ENCODE results near the gene RPL6.
A peak's percentile ranks its signal among the peaks of the same experiment; 100 is the strongest.
"Not testable (repeated sequence)": the region's sequence is repeated elsewhere in the genome, so short reads cannot be mapped to it uniquely, and the experiment has no call there.

RPL6 gene

DNA sequence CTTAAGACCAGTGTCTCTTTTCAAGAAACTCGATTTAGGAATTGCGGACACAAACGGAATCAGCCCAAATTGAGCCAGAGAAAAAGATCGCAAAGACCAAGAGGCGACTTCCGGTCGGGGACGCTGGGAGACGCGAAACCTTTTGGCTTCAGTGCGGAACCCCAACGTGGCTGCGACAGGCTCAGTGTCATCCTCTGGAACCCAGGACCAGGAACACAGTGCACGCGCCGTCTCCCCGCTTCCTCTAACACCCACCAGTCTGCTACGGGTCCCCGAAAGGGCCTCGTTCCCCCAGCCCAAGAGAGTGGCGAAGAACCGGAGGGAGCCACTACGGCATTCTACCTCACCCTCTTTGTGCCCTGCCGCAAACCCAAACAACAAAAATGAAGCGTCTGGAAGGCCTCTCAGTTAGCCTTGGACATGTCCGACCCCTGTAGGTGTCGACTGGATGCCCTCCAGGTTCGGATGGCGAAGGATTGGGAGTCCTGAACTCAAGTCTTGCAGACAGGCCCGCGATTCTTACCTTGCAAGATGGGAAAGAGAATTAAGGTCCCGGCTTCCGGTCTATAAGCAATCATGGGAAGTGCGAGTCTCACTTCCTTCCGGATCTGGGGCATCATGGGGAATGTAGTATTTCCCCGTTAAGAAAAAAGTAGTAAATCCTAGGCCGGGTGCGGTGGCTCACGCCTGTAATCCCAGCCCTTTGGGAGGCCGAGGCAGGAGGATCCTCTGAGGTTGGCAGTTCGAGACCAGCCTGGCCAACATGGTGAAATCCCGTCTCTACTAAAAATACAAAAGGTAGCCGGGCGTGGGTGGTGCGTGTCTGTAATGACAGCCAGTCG is at the start of gene RPL6:
RPL6 (minus strand) TSS at position 542 of the 842 bp plus-strand sequence. CDS start 949 bp downstream, outside the sequence.
- peak; percentile 93 for DNase-seq (ENCODE audit: low read depth)
- TF ChIP-seq, protein P1, sequence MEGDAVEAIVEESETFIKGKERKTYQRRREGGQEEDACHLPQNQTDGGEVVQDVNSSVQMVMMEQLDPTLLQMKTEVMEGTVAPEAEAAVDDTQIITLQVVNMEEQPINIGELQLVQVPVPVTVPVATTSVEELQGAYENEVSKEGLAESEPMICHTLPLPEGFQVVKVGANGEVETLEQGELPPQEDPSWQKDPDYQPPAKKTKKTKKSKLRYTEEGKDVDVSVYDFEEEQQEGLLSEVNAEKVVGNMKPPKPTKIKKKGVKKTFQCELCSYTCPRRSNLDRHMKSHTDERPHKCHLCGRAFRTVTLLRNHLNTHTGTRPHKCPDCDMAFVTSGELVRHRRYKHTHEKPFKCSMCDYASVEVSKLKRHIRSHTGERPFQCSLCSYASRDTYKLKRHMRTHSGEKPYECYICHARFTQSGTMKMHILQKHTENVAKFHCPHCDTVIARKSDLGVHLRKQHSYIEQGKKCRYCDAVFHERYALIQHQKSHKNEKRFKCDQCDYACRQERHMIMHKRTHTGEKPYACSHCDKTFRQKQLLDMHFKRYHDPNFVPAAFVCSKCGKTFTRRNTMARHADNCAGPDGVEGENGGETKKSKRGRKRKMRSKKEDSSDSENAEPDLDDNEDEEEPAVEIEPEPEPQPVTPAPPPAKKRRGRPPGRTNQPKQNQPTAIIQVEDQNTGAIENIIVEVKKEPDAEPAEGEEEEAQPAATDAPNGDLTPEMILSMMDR (conservative IDR thresholded peaks at IDR 0.05; ENCODE audit: low read length), result no peak
- H3K4me3 ChIP-seq (ENCODE audit: low read length), result peak within 1 kb of the TSS; percentile 79

DNA sequence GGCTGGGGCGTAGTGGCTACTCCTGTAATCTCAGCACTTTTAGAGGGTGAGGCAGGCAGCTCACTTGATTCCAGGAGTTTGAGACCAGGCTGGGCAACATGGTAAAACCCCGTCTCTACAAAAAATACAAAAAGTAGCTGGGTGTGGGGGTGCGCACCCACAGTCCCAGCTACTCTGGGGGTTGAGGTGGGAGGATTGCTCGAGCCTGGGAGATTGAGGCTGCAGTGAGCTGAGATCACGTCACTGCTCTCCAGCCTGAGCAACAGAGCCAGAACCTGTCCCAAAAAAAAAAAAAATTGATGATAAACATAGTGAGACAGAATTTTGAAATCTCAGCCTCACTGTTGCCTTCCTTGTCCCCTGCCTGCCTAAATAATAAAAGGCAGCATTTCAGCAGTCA is 49.3 kb upstream of the RPL6 start:
- H3K4me3 ChIP-seq (ENCODE audit: low read length), result no peak overlapping the region
- DNase-seq (ENCODE audit: low read depth), result no peak
- TF ChIP-seq, protein P1 (conservative IDR thresholded peaks at IDR 0.05; ENCODE audit: low read length), result no peak

DNA sequence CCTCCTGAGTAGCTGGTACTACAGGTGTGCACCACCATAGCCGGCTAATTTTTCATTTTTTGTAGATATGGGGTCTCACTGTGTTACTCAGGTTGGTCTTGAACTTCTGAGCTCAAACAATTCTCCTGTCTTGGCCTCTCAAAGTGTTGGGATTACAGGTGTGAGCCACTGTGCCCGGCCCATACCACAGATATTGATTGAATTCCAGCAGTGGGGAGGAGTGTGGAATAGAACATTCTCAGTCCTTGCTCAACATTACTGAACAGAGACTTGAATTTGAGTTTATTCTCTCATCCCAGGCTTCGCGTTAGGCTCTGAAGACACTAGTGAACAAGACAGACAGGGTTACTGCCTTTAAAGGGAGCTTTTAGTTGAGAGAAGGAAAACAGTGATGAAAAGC is 48.9 kb upstream of the RPL6 start:
- no peak overlapping the region for H3K4me3 ChIP-seq (ENCODE audit: low read length)
- TF ChIP-seq, protein P1 (conservative IDR thresholded peaks at IDR 0.05; ENCODE audit: low read length), result no peak
- DNase-seq (ENCODE audit: low read depth), result no peak

DNA sequence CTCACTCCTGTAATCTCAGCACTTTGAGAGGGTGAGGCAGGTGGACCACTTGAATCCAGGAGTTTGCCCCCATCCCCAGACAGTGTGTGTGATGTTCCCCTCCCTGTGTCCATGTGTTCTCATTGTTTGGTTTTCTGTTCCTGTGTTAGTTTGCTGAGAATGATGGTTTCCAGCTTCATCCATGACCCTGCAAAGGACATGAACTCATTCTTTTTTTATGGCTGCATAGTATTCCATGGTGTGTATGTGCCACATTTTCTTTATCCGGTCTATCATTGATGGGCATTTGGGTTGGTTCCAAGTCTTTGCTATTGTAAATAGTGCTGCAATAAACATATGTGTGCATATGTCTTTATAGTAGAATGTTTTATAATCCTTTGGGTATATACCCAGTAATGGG is 47.7 kb upstream of the RPL6 start:
- DNase-seq (ENCODE audit: low read depth); H3K4me3 ChIP-seq (ENCODE audit: low read length): not testable (repeated sequence)

DNA sequence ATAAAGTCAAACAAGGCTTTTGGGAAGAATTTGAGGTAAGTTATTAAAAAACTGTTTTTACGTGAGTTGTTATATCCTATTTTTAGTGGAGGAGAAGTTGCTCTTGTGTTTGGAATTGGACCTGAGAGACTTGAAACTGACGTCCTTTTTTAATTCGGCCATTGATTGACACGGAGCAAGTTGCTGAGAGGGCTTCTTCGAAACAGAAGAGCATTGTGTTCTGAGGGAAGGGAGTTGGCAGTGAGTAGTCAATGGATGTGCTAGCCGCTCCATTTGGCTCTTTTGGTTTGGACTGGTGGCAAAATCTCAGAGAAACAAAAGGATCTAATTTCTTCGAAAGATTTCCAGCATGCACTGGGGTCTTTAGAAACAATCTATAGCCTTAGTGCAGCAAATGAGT is 46.6 kb upstream of the RPL6 start:
- no peak for DNase-seq (ENCODE audit: low read depth)
- no peak overlapping the region for H3K4me3 ChIP-seq (ENCODE audit: low read length)
- TF ChIP-seq, protein P1 (conservative IDR thresholded peaks at IDR 0.05; ENCODE audit: low read length), result no peak

DNA sequence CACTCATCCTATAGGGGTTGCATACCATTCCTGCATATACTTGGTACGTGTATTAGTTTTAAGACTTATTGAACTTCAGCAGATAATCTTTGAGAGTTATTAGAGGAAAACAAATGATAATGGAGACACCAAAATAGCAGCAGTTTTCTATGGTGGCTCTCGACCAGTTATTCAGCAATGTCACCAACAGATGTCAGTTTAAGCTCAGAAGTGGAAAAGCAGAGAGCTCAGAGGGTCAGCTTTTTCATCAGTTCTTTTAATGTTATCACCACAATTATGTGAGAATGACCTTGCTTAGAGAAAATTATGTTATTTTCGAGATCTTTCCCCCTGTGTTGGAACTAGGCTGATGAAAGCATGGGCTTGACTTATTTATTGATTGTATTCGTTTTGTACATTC is 41.3 kb upstream of the RPL6 start:
- H3K4me3 ChIP-seq (ENCODE audit: low read length), result no peak overlapping the region
- TF ChIP-seq, protein P1 (conservative IDR thresholded peaks at IDR 0.05; ENCODE audit: low read length), result no peak
- DNase-seq (ENCODE audit: low read depth), result no peak

DNA sequence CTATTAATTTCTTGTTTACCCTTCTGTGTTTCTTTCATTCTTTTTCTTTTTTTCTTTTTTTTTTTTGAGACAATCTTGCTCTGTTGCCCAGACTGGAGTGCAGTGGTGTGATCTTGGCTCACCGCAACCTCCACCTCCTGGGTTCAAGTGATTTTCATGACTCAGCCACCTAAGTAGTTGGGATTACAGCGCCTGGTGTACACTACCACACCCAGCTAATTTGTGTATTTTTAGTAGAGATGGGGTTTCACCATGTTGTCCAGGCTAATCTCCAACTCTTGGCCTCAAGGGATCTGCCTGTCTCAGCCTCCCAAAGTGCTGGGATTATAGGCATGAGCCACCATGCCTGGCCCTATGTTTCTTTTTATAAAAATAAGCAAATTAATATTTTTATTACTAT is 38.8 kb upstream of the RPL6 start:
- not testable (repeated sequence) for H3K4me3 ChIP-seq (ENCODE audit: low read length)

DNA sequence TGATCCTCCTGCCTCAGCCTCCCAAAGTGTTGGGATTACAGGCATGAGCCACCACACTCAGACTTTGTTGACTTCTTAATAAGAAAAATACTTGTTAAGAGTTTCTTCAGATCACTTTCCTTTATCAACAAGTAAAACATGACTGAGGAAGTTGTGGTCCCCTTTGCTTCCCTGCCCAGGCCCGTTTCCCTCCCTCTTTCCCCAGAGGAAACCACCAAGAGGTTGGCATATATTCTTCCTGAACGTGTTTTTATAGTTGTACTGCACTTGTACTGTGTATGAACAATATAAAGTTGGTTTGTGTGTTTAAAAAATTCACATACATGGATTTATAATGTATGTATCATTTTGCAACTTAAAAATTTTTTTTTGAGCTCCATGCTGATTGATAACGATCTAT is 37.7 kb upstream of the RPL6 start:
- TF ChIP-seq, protein P1 (conservative IDR thresholded peaks at IDR 0.05; ENCODE audit: low read length), result no peak
- no peak for DNase-seq (ENCODE audit: low read depth)
- no peak overlapping the region for H3K4me3 ChIP-seq (ENCODE audit: low read length)

More for the DNA sequence above, 38.8 kb upstream of the RPL6 start:
- DNase-seq (ENCODE audit: low read depth), result peak; percentile 11
